GM19351 (cell line): Measurements from ENCODE around the gene CDO1.
A peak's percentile ranks its signal among the peaks of the same experiment; 100 is the strongest.

Experiments used
- ATAC-seq: cut with Tn5 transposase; IDR thresholded peaks from one replicate; pipeline ENCODE4 v1.9.1; 2021; ENCODE audit warnings: mild to moderate bottlenecking, moderate library complexity; ENCODE audit not compliant: unreplicated experiment

The CDO1 gene

DNA sequence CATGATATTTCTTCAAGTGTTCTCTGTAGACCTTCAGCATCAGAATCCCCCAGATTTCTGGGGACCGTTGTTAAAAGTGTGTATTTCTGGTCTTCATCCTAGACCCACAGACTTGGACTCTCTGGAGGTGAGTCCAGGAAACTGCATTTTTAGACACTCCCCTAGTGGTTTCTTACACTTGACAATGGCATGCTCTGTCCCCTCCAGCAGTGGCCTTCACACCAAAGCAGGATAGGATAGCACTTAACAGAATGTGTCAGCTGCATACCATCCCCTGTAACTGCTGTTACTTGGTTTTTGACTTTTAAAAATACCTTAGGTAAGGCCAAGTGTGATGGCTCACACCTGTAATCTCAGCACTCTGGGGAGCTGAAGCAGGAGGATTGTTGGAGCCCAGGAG lies 20.8 kb downstream of the CDO1 start:
- no peak for ATAC-seq

DNA sequence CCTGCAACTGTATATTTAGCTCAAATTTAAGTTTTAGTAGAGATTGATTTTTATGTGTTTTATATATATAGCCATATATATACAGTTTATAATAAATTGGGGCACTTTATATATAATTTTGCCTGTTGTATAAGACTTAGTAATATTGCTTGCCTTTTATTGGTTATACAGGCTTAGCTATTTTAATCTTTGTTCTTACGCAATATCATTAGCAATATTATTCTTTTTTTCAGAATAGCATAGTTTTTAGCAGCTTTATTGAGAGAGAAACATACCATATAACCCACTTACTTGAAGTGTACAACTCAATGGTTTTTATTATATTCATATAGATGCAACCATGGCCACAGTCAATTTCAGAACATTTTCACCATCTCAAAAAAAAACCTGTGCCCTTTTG lies 28.0 kb downstream of the CDO1 start:
- no peak for ATAC-seq

DNA sequence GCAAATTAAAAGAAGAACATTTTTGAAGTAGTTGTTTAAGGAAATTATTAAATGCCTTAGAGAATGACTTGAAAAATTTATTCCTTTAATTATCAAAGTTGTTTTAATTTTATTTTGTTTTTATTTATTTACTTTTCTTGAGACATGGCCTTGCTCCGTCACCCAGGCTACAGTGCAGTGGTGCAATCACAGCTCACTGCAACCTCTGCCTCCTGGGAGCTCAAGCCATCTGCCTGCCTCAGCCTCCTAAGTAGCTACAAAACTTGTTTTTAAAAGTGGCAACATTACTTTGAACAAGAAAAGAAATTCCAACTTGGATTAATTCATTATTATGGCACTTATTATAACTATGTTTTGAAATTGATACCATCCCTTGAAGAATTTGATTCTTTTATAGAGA lies 29.0 kb downstream of the CDO1 start:
- ATAC-seq, result no peak

DNA sequence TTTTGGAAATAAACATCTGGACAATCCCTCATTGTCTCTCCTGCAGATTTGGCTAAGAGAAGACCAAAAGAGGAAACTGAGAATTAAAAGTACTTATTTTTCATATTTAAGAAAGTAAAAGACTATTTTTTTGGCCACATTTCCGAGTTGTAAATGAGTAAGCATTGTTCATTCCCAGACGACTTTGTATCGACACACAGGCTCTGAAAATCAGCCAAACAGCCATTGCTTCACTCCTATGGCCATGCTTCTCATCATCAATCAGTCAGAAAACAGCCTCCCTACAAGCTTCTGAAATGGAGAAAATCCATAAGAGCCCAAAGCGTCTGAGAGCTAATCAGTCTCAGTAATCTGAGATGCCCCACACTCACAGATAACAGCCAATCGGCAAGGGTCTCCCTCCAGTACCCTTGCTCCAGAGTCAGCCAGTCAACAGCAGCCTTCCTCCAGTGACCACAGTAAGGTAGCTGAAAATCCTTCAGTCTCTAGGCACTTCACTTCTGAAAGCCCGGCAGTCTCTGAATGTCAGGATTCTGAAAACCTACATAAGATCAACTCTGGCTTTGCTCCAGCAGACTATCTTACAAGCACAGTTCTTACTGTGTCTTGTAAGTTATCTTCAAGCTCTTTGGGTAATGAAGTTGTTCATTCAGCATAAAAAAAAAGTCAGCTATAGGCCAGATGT lies 30.9 kb downstream of the CDO1 start:
- no peak for ATAC-seq

DNA sequence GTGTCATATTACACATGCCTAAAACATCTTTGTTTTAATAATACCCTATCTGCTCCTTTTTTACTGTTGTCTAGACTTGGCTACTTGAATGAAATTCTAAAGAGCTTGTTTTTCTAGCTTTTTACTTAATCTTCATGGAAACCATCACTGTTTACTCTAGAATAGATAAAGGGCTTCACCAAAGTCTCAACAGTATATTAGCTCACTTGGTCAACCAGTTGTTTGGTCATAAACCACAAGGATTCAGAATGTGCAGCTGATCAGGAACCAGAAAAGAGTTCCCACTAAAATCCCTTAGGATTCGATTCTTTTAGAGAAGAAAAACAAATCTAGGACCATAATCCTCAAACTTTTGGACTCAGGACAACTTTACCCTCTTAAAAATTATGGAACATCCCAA lies 38.0 kb downstream of the CDO1 start:
- no peak for ATAC-seq

- no peak for ATAC-seq
These were observed 39.5 kb downstream of the CDO1 start for GRCh38 chr5:115776989-115777388.

GRCh38 chr5:115775999-115776398 lies 40.5 kb downstream of the CDO1 start:
- no peak for ATAC-seq

GRCh38 chr5:115774684-115775083 lies 41.8 kb downstream of the CDO1 start:
- ATAC-seq, result no peak

DNA sequence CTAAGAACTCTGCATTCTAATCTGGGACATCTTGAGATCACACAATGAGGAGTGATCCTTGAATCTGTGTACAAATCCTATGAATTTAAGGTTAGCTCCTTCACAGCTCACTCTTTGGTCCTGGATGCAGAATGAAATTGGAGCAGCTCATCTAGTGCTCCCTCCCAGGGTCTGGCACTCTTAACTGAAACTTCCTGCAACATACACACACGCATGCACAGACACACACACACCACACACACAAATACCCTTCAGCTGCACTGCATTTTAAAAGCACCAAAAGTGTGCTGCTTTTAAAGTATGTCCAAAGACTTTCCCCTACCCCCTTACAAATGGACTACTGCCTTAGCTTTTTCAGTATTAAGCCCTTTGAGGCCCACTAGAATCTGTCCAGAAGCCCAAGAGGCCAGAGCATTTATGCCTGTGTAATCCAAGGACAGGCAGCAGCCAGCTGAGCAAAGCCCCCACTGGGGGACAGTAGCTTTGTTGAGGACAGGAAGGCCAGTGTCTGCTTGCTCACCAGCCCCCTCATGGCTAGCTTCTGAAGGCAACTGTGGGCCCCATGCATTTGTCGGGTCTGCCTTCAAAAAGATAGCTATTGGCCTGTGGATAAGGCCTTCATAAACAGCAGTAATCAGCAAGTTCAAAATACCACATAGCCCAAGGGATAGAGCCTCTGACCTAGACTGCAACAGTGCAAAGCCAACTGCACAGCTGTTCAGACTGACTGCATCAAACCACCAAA lies 43.6 kb downstream of the CDO1 start:
- no peak for ATAC-seq

GRCh38 chr5:115770466-115770865 lies 46.0 kb downstream of the CDO1 start:
- ATAC-seq, result no peak

DNA sequence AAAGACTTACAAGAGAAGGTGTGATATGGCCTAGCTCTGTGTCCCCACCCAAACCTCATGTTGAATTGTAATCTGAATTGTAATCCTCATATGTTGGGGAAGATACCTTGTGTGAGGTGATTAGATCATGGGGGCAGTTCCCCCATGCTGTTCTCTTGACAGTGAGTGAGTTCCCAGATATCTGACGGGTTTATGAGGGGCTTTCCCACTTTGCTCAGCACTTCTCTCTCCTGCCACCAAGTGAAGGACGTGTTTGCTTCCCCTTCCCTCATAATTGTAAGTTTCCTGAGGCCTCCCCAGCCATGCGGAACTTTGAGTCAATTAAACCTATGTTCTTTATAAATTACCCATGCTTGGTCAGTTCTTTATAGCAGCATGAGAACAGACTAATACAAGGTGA lies 49.0 kb downstream of the CDO1 start:
- ATAC-seq, result no peak

DNA sequence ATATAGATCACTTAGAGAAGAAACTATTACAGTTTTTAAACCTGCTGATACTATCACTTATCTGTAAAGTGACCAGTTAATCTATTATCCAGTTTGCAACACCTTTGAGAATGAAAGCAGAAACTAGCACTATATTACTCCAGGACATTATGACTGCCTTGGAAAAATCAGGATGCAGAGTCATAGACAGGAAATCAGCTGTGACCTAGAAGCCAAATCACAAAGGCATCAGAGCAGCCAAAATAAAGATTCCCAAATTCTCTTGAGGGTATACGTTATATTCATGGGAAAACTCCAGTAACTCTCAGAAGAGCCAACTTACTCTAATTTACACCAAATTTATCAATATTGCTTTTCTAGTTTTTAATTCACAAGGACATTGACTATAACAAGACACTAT lies 49.9 kb downstream of the CDO1 start:
- ATAC-seq, result no peak

- peak; percentile 68 for ATAC-seq
These were observed 58.1 kb downstream of the CDO1 start for GRCh38 chr5:115758356-115758755.

DNA sequence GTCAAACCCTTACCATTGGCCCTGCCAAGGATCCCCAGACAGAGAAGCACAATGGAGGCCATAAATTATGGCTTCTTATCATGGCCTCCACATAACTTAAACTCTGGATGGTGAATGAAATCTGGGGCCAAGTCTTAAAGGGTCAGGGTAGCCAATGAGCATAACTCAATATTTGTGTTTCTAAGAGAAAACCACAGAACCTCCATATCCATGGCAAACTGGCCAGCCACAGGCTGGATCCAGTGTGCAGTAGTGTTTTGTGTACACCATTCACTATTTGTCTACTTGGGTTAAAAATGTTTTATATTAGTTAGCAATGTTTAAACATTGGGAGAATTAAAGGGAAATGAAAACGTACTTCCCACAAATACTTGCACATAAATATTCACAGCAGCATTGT lies 60.8 kb downstream of the CDO1 start:
- ATAC-seq, result no peak
